HG03103 (cell line): Measurements from ENCODE around the gene LGMN.
"Not testable (repeated sequence)": the region's sequence is repeated elsewhere in the genome, so short reads cannot be mapped to it uniquely, and the experiment has no call there.

Source experiments
- ATAC-seq: cut with Tn5 transposase; IDR thresholded peaks from one replicate; pipeline ENCODE4 v1.9.1; 2021; ENCODE audit warnings: low read depth; ENCODE audit not compliant: unreplicated experiment

The LGMN gene

GRCh38 chr14:92748259-92749016 lies at the start of gene LGMN:
Gene LGMN (minus strand): TSS chr14:92748627. CDS start chr14:92732786, 15,841 bp downstream.
- peak; percentile 86 for ATAC-seq

- no peak for ATAC-seq
Measured at GRCh38 chr14:92794961-92795360, 46.5 kb upstream of the LGMN start.

GRCh38 chr14:92794547-92794941 lies 46.1 kb upstream of the LGMN start:
- no peak for ATAC-seq

GRCh38 chr14:92793709-92794546 lies 45.5 kb upstream of the LGMN start, which contains the start of gene GOLGA5:
Gene GOLGA5 (plus strand): TSS chr14:92794305. CDS start chr14:92797438, 3,133 bp downstream.
- ATAC-seq = peak; percentile 85

- ATAC-seq = no peak
Measured at GRCh38 chr14:92792885-92793284, 44.5 kb upstream of the LGMN start.

GRCh38 chr14:92789457-92790089 lies 41.1 kb upstream of the LGMN start:
- no peak for ATAC-seq

- ATAC-seq = no peak
Measured at GRCh38 chr14:92787554-92787953, 39.1 kb upstream of the LGMN start.

- no peak for ATAC-seq
Measured at GRCh38 chr14:92786427-92786756, 38.0 kb upstream of the LGMN start.

- ATAC-seq = no peak
Measured at GRCh38 chr14:92785667-92786426, 37.4 kb upstream of the LGMN start.

- ATAC-seq = no peak
Measured at GRCh38 chr14:92783813-92784431, 35.5 kb upstream of the LGMN start.

- ATAC-seq = no peak
Measured at GRCh38 chr14:92781350-92781749, 32.9 kb upstream of the LGMN start.

GRCh38 chr14:92780444-92781232 lies 32.2 kb upstream of the LGMN start:
- ATAC-seq = no peak

GRCh38 chr14:92778868-92779565 lies 30.6 kb upstream of the LGMN start:
- ATAC-seq = not testable (repeated sequence)

GRCh38 chr14:92775292-92775691 lies 26.9 kb upstream of the LGMN start:
- peak; percentile 91 for ATAC-seq

- no peak for ATAC-seq
Measured at GRCh38 chr14:92774572-92774971, 26.1 kb upstream of the LGMN start.

GRCh38 chr14:92770484-92770883 lies 22.1 kb upstream of the LGMN start:
- no peak for ATAC-seq

GRCh38 chr14:92768795-92769194 lies 20.4 kb upstream of the LGMN start:
- ATAC-seq = no peak

- peak; percentile 86 for ATAC-seq
Measured at GRCh38 chr14:92768236-92768635, 19.8 kb upstream of the LGMN start.
